NCI-H345 treated with DMSO at 0.1 percent for 48 hours (cell line): ENCODE data around the gene TXNRD1.
"Not testable (repeated sequence)": the region's sequence is repeated elsewhere in the genome, so short reads cannot be mapped to it uniquely, and the experiment has no call there.

ENCODE experiments used
- DNase-seq: peaks from one replicate; lab custom pipeline; 2025; ENCODE audit not compliant: unreplicated experiment; lab: John Stamatoyannopoulos, UW

The TXNRD1 gene

GRCh38 chr12:104279164-104279563 is 63.6 kb downstream of the TXNRD1 start:
- DNase-seq, result no peak

GRCh38 chr12:104280111-104280510 is 64.5 kb downstream of the TXNRD1 start:
- DNase-seq, result no peak

GRCh38 chr12:104280717-104281458 is 65.3 kb downstream of the TXNRD1 start:
- no peak for DNase-seq

- no peak for DNase-seq
Observed at GRCh38 chr12:104281636-104282035, 66.1 kb downstream of the TXNRD1 start.

- DNase-seq, result no peak
Observed at GRCh38 chr12:104282109-104282508, 66.5 kb downstream of the TXNRD1 start.

GRCh38 chr12:104285740-104286515 is 70.3 kb downstream of the TXNRD1 start:
- no peak for DNase-seq

GRCh38 chr12:104286516-104287482 is 71.2 kb downstream of the TXNRD1 start:
- DNase-seq, result peak; percentile 95

GRCh38 chr12:104288635-104289274 is 73.2 kb downstream of the TXNRD1 start:
- peak; percentile 88 for DNase-seq

- DNase-seq, result no peak
Observed at GRCh38 chr12:104290320-104290719, 74.7 kb downstream of the TXNRD1 start.

- DNase-seq, result no peak
Observed at GRCh38 chr12:104290855-104291254, 75.3 kb downstream of the TXNRD1 start.

- DNase-seq, result no peak
Observed at GRCh38 chr12:104291867-104292524, 76.4 kb downstream of the TXNRD1 start.

GRCh38 chr12:104292872-104293794 is 77.6 kb downstream of the TXNRD1 start:
- DNase-seq, result no peak

GRCh38 chr12:104294158-104294859 is 78.7 kb downstream of the TXNRD1 start:
- DNase-seq, result not testable (repeated sequence)

- no peak for DNase-seq
Observed at GRCh38 chr12:104294927-104295668, 79.5 kb downstream of the TXNRD1 start.

GRCh38 chr12:104295954-104296353 is 80.4 kb downstream of the TXNRD1 start:
- DNase-seq, result no peak

GRCh38 chr12:104296718-104297117 is 81.1 kb downstream of the TXNRD1 start:
- no peak for DNase-seq

- no peak for DNase-seq
Observed at GRCh38 chr12:104297477-104298113, 82.0 kb downstream of the TXNRD1 start.
